HCT116 (cell line): ENCODE results near the gene CDCP1. TPM values are rescaled to one million over a fixed set of nuclear protein-coding genes. Genes with fewer than 3 reads are reported as not detected.

ENCODE experiments used
- ATAC-seq: fragments of 200-7000 bp; cut with Tn5 transposase; 2 replicates; pipeline ENCODE4 v1.9.1; 2020; ENCODE audit warnings: mild to moderate bottlenecking, moderate library complexity
- BruUV-seq: library from RNA; stranded (reverse); fragments of 400-500 nt; replicated peaks from 2 replicates; lab custom pipeline; 2021; lab: Mats Ljungman, UMichigan
- CTCF ChIA-PET: fragments of 300-600 bp; sonication (Branson Sonifier 250); formaldehyde crosslinking; loops from one replicate; lab custom pipeline; 2021; ENCODE audit warnings: antibody characterized with exemption; lab: Charles Lee
- POLR2A ChIA-PET: fragments of 300-600, 350-600 bp; sonication (Branson Sonifier 250); formaldehyde crosslinking; loops from one replicate; lab custom pipeline; 2021; ENCODE audit warnings: antibody characterized with exemption; lab: Charles Lee
- RAD21 ChIA-PET, 2 experiments: fragments of 300-600 bp; sonication (Branson Sonifier 250); formaldehyde crosslinking; loops; one replicate each; lab custom pipeline; 2023; ENCODE audit warnings: low total read pairs in 2 of 2; ENCODE audit not compliant: uncharacterized antibody in 2 of 2, unreplicated experiment in 2 of 2, low non-redundant PET in 1 of 2; lab: Charles Lee
- DNase-seq: peaks from one replicate; pipeline ENCODE4 v3.0.0-alpha.2; 2010; ENCODE audit warnings: low read depth, low spot score
- H2AFZ ChIP-seq: fragments of 200-600 bp; shearing (Covaris generic), sonication (generic); 2 replicates; pipeline ENCODE4 v1.6.1; 2017; ENCODE audit warnings: low read depth, mixed run types, mixed read lengths, antibody characterized with exemption, low read length; ENCODE audit not compliant: poor library complexity, severe bottlenecking
- H3K27ac ChIP-seq: 2 replicates; pipeline ENCODE4 v1.5.1; 2012; ENCODE audit warnings: low read depth, low read length
- H3K27me3 ChIP-seq: fragments of 200-600 bp; sonication (generic); 2 replicates; pipeline ENCODE4 v1.6.1; 2016; ENCODE audit warnings: mixed run types, low read length, mixed read lengths; ENCODE audit not compliant: insufficient read depth
- H3K36me3 ChIP-seq, 2 experiments: fragments of 200-500 bp in 1 of 2; fragments of 200-600 bp in 1 of 2; sonication (Bioruptor generic) in 1 of 2; sonication (generic) in 1 of 2; 2 replicates each; pipeline versions ENCODE4 v1.5.1 to v1.6.1; 2014 to 2016; ENCODE audit warnings: low read length in 2 of 2, inconsistent platforms in 1 of 2, mixed read lengths in 1 of 2, mixed run types in 1 of 2; ENCODE audit not compliant: insufficient read depth in 2 of 2, control insufficient read depth in 1 of 2
- H3K4me1 ChIP-seq, 2 experiments: fragments of 200-600 bp in 1 of 2; sonication (generic) in 1 of 2; 2 replicates each; pipeline versions ENCODE4 v1.5.1 to v1.6.1; 2012 to 2017; ENCODE audit warnings: low read length in 2 of 2, inconsistent platforms in 1 of 2, mild to moderate bottlenecking in 1 of 2, mixed read lengths in 1 of 2, mixed run types in 1 of 2, moderate library complexity in 1 of 2; ENCODE audit not compliant: insufficient read depth in 2 of 2, control insufficient read depth in 1 of 2
- H3K4me2 ChIP-seq: fragments of 200-600 bp; sonication (generic); 2 replicates; pipeline ENCODE4 v1.6.1; 2017; ENCODE audit warnings: mixed run types, low read length, mixed read lengths
- H3K4me3 ChIP-seq, 2 experiments: fragments of 200-600 bp in 1 of 2; sonication (generic) in 1 of 2; replicated peaks in 1 of 2; 2 replicates each; pipeline ENCODE4 v1.5.1; 2011 to 2016; ENCODE audit warnings: low read length in 2 of 2, control low read depth in 1 of 2, low read depth in 1 of 2, mild to moderate bottlenecking in 1 of 2, mixed read lengths in 1 of 2, mixed run types in 1 of 2
- H3K79me2 ChIP-seq: fragments of 200-600 bp; sonication (generic); 2 replicates; pipeline ENCODE4 v1.6.1; 2017; ENCODE audit warnings: mild to moderate bottlenecking, mixed run types, low read length, moderate library complexity, mixed read lengths; ENCODE audit not compliant: insufficient read depth
- H3K9ac ChIP-seq: fragments of 200-600 bp; sonication (generic); 2 replicates; pipeline ENCODE4 v1.6.1; 2016; ENCODE audit warnings: low read length, mixed read lengths
- H3K9me2 ChIP-seq: fragments of 200-600 bp; sonication (generic), shearing (Covaris generic); 2 replicates; pipeline ENCODE4 v1.6.1; 2017; ENCODE audit warnings: mixed run types, mild to moderate bottlenecking, moderate library complexity; ENCODE audit not compliant: insufficient read depth
- H3K9me3 ChIP-seq, 2 experiments: fragments of 200-500 bp in 1 of 2; fragments of 200-600 bp in 1 of 2; sonication (Bioruptor generic) in 1 of 2; sonication (generic) in 1 of 2; 2 replicates each; pipeline ENCODE4 v1.6.1; 2014 to 2017; ENCODE audit warnings: low read length in 2 of 2, mixed read lengths in 2 of 2, inconsistent platforms in 1 of 2, low read depth in 1 of 2, mild to moderate bottlenecking in 1 of 2, mixed run types in 1 of 2, moderate library complexity in 1 of 2; ENCODE audit not compliant: control insufficient read depth in 1 of 2, insufficient read depth in 1 of 2
- H4K20me1 ChIP-seq: fragments of 200-600 bp; sonication (generic), shearing (Covaris generic); 2 replicates; pipeline ENCODE4 v1.6.1; 2017; ENCODE audit warnings: mixed run types, mild to moderate bottlenecking, moderate library complexity; ENCODE audit not compliant: insufficient read depth
- CBX3 ChIP-seq: IDR thresholded peaks from 2 replicates; pipeline ENCODE4 v1.6.1; 2012; ENCODE audit warnings: low read depth
- EZH2 ChIP-seq: fragments of 200-600 bp; sonication (generic); IDR thresholded peaks from 2 replicates; pipeline ENCODE4 v1.6.1; 2017; ENCODE audit warnings: antibody characterized with exemption, mixed run types
- JUND ChIP-seq: IDR thresholded peaks from 2 replicates; pipeline ENCODE4 v1.6.1; 2012
- POLR2AphosphoS5 ChIP-seq: IDR thresholded peaks from 2 replicates; pipeline ENCODE4 v1.6.1; 2011; ENCODE audit warnings: mild to moderate bottlenecking, low read depth, low read length, moderate library complexity
- SIN3A ChIP-seq: IDR thresholded peaks from 2 replicates; pipeline ENCODE4 v1.6.1; 2012; ENCODE audit warnings: low read depth
- SP1 ChIP-seq: IDR thresholded peaks from 2 replicates; pipeline ENCODE4 v1.6.1; 2012; ENCODE audit warnings: low read depth
- SRF ChIP-seq: IDR thresholded peaks from 2 replicates; pipeline ENCODE4 v1.6.1; 2012; ENCODE audit warnings: low read depth
- TCF7L2 ChIP-seq: IDR thresholded peaks from 2 replicates; pipeline ENCODE4 v1.7.0; 2011; ENCODE audit warnings: borderline replicate concordance, inconsistent platforms; ENCODE audit not compliant: insufficient read depth, insufficient read length; ENCODE audit errors: extremely low read depth
- YY1 ChIP-seq: IDR thresholded peaks from 2 replicates; pipeline ENCODE4 v1.6.1; 2011; ENCODE audit warnings: low read length, low read depth, moderate library complexity, mild to moderate bottlenecking; ENCODE audit not compliant: insufficient replicate concordance; ENCODE audit errors: extremely low read depth
- ZNF274 ChIP-seq: fragments of 200-500 bp; sonication (Bioruptor generic); IDR thresholded peaks from 2 replicates; pipeline ENCODE4 v1.6.1; 2014; ENCODE audit warnings: mild to moderate bottlenecking, low read depth, low read length, inconsistent platforms
- intact Hi-C: fragments of 100-400 bp; cut with micrococcal nuclease; formaldehyde crosslinking; loops from 2 replicates; pipeline ENCODE4 v1.10.0; 2022
- total RNA-seq: library from RNA; stranded (reverse); gene quantifications from one replicate; pipeline ENCODE4 v1.2.1, GENCODE V29; 2021; ENCODE audit not compliant: unreplicated experiment
- TF ChIP-seq, protein P1 (sequence below): IDR thresholded peaks from 2 replicates; pipeline ENCODE4 v1.6.1; 2012; ENCODE audit warnings: low read depth
- TF ChIP-seq, protein P2 (sequence below), 3 experiments: fragments of 200-600 bp in 1 of 3; sonication (generic) in 1 of 3; IDR thresholded peaks in 2 of 3; conservative IDR thresholded peaks in 1 of 3; 2 replicates each; pipeline ENCODE4 v1.5.1; 2012 to 2017; ENCODE audit warnings: low read depth in 2 of 3, low read length in 2 of 3, antibody characterized with exemption in 1 of 3, borderline replicate concordance in 1 of 3, control low read depth in 1 of 3, mild to moderate bottlenecking in 1 of 3, mixed read lengths in 1 of 3, mixed run types in 1 of 3, moderate library complexity in 1 of 3; ENCODE audit not compliant: insufficient read depth in 1 of 3

CDCP1 gene
- total RNA-seq, 1 experiment from 2014 or later = 196 TPM

GRCh38 chr3:45087155-45087554, 59.0 kb downstream of the CDCP1 start:
- Histone ChIP-seq H3K79me2 (peaks cover 44% of the 10 kb centered on the region), H3K9ac (no peak overlapping the region), H3K4me2 (no peak overlapping the region), H3K36me3 (peaks cover 62 to 82% of the 10 kb centered on the region in 2 experiments), H3K9me3 (peaks cover 0 to 9% of the 10 kb centered on the region in 2 experiments; a peak in 1 of 4 replicates), H3K4me1 (peaks cover 4% of the 10 kb centered on the region in 2 experiments; a peak in 2 of 4 replicates), H3K27ac (no peak overlapping the region), H4K20me1 (no peaks in the 10 kb centered on the region), H3K27me3 (no peaks in the 10 kb centered on the region), H2AFZ (no peak overlapping the region), H3K4me3 (no peak overlapping the region), H3K9me2 (no peaks in the 10 kb centered on the region)
- no peak for TF ChIP-seq SRF
- no peak for TF ChIP-seq SP1
- TF ChIP-seq POLR2AphosphoS5 = no peak
- TF ChIP-seq CBX3 = no peak
- no peak for TF ChIP-seq ZNF274
- TF ChIP-seq, protein P1, sequence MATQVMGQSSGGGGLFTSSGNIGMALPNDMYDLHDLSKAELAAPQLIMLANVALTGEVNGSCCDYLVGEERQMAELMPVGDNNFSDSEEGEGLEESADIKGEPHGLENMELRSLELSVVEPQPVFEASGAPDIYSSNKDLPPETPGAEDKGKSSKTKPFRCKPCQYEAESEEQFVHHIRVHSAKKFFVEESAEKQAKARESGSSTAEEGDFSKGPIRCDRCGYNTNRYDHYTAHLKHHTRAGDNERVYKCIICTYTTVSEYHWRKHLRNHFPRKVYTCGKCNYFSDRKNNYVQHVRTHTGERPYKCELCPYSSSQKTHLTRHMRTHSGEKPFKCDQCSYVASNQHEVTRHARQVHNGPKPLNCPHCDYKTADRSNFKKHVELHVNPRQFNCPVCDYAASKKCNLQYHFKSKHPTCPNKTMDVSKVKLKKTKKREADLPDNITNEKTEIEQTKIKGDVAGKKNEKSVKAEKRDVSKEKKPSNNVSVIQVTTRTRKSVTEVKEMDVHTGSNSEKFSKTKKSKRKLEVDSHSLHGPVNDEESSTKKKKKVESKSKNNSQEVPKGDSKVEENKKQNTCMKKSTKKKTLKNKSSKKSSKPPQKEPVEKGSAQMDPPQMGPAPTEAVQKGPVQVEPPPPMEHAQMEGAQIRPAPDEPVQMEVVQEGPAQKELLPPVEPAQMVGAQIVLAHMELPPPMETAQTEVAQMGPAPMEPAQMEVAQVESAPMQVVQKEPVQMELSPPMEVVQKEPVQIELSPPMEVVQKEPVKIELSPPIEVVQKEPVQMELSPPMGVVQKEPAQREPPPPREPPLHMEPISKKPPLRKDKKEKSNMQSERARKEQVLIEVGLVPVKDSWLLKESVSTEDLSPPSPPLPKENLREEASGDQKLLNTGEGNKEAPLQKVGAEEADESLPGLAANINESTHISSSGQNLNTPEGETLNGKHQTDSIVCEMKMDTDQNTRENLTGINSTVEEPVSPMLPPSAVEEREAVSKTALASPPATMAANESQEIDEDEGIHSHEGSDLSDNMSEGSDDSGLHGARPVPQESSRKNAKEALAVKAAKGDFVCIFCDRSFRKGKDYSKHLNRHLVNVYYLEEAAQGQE = no peak
- no peak for TF ChIP-seq SIN3A
- TF ChIP-seq, protein P2, sequence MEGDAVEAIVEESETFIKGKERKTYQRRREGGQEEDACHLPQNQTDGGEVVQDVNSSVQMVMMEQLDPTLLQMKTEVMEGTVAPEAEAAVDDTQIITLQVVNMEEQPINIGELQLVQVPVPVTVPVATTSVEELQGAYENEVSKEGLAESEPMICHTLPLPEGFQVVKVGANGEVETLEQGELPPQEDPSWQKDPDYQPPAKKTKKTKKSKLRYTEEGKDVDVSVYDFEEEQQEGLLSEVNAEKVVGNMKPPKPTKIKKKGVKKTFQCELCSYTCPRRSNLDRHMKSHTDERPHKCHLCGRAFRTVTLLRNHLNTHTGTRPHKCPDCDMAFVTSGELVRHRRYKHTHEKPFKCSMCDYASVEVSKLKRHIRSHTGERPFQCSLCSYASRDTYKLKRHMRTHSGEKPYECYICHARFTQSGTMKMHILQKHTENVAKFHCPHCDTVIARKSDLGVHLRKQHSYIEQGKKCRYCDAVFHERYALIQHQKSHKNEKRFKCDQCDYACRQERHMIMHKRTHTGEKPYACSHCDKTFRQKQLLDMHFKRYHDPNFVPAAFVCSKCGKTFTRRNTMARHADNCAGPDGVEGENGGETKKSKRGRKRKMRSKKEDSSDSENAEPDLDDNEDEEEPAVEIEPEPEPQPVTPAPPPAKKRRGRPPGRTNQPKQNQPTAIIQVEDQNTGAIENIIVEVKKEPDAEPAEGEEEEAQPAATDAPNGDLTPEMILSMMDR (IDR thresholded peaks at IDR 0.05 in 2 of 3, conservative IDR thresholded peaks at IDR 0.05 in 1 of 3; ENCODE audit: borderline replicate concordance in 1 of 3, insufficient read depth in 1 of 3, low read depth in 2 of 3, low read length in 2 of 3) = no peak
- no peak for TF ChIP-seq TCF7L2
- TF ChIP-seq YY1 = no peak
- no peak for TF ChIP-seq EZH2
- no peak for TF ChIP-seq JUND
- BruUV-seq = no TSS peak
- ATAC-seq = no peak
- DNase-seq = no peak
- ChIA-PET RAD21 (no interaction called here), POLR2A (no interaction called here), CTCF (no interaction called here)
- intact Hi-C loops = no loop called here
